NT2/D1 (cell line): Measurements from ENCODE around the gene GAGE12D.
"Not testable (repeated sequence)": the region's sequence is repeated elsewhere in the genome, so short reads cannot be mapped to it uniquely, and the experiment has no call there.

ENCODE experiments used
- YY1 ChIP-seq: IDR thresholded peaks from 2 replicates; pipeline ENCODE4 v1.6.1; 2011; ENCODE audit not compliant: insufficient read length, insufficient read depth
- ZNF274 ChIP-seq: IDR thresholded peaks from 2 replicates; pipeline ENCODE4 v1.6.1; 2011; ENCODE audit warnings: mild to moderate bottlenecking, low read depth, low read length

GRCh38 chrX:49589769-49590478, 48.4 kb downstream of the GAGE12D start:
- not testable (repeated sequence) for TF ChIP-seq ZNF274, YY1
